RWPE1 (cell line): ENCODE results near the gene GPATCH8.
A peak's percentile ranks its signal among the peaks of the same experiment; 100 is the strongest.

Experiments used
- CTCF ChIA-PET: fragments of 350-600 bp; sonication (Branson Sonifier 250); formaldehyde crosslinking; extraction: SDS; loops from one replicate; lab custom pipeline; 2021; lab: Yijun Ruan, JAX
- POLR2A ChIA-PET: fragments of 400-600 bp; formaldehyde crosslinking; extraction: SDS; loops from one replicate; lab custom pipeline; 2020; ENCODE audit warnings: antibody characterized with exemption; ENCODE audit not compliant: low non-redundant PET; lab: Yijun Ruan, JAX
- DNase-seq: peaks from one replicate; pipeline ENCODE4 v3.0.0; 2012; ENCODE audit warnings: low spot score
- H3K27ac ChIP-seq: fragments of 450-650 bp; 2 replicates; pipeline ENCODE4 v1.5.1; 2017
- CTCF ChIP-seq: fragments of 450-650 bp; conservative IDR thresholded peaks from 2 replicates; pipeline ENCODE4 v1.5.1; 2017; ENCODE audit warnings: low read depth, mild to moderate bottlenecking

Gene GPATCH8

GRCh38 chr17:44502598-44503146 is 534 bp downstream of the GPATCH8 start:
- POLR2A ChIA-PET = interaction anchor here (1.0 kb wide), 1 partner anchor 8 kb away, joined by 3 read pairs; no protein-coding TSS in a partner anchor
- TF ChIP-seq CTCF = no peak
- H3K27ac ChIP-seq = peak overlapping the region; percentile 94
- CTCF ChIA-PET = interaction anchor here (0.6 kb wide), 1 partner anchor 378 kb away, joined by 4 read pairs; no protein-coding TSS in a partner anchor
- DNase-seq = peak; percentile 24

- ChIA-PET POLR2A (no interaction called here), CTCF (interaction anchor here (0.6 kb wide), 1 partner anchor 377 kb away, joined by 4 read pairs; no protein-coding TSS in a partner anchor)
- no peak for TF ChIP-seq CTCF
- H3K27ac ChIP-seq = no peak overlapping the region
- DNase-seq = no peak
Observed at GRCh38 chr17:44501866-44502375, 1.3 kb downstream of the GPATCH8 start.

DNA sequence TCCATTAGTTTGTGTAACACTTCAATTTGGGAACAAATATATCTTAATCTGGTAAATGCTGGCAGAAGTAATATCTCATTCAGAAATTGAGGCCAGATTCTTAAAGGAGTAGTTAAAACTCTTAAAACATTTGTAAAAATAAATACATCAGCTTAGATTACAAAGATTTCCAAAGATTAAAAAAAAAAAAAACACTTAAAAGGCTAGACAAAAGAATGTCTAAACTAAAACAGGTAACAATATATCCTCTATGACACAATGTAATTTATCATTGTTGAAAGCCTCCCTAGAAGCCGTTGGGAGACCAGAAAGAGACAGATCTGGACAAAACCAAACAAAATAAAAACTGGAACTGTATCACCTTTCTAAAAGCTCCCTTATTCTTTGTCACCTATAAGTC is 3.5 kb downstream of the GPATCH8 start:
- no peak overlapping the region for H3K27ac ChIP-seq
- no peak for DNase-seq
- no peak for TF ChIP-seq CTCF
- CTCF ChIA-PET = interaction anchor here (0.8 kb wide), 1 partner anchor 57 kb away, joined by 3 read pairs; no protein-coding TSS in a partner anchor
- POLR2A ChIA-PET = no interaction called here

GRCh38 chr17:44496815-44497214 is 6.4 kb downstream of the GPATCH8 start:
- no peak overlapping the region for H3K27ac ChIP-seq

GRCh38 chr17:44493339-44493738 is 9.9 kb downstream of the GPATCH8 start:
- no peak overlapping the region for H3K27ac ChIP-seq
- DNase-seq = no peak
- ChIA-PET POLR2A (no interaction called here), CTCF (interaction anchor here (0.6 kb wide), 1 partner anchor 571 kb away, joined by 5 read pairs; no protein-coding TSS in a partner anchor)
- no peak for TF ChIP-seq CTCF

More at GRCh38 chr17:44496815-44497214, 6.4 kb downstream of the GPATCH8 start:
- CTCF ChIA-PET = interaction anchor here (0.6 to 0.7 kb wide), 2 partner anchors 814 to 1003 kb away, joined by 3 read pairs; no protein-coding TSS in a partner anchor
- TF ChIP-seq CTCF = no peak
- no peak for DNase-seq
- POLR2A ChIA-PET = interaction anchor here (0.5 kb wide), 1 partner anchor 427 kb away, joined by 4 read pairs; no protein-coding TSS in a partner anchor

- TF ChIP-seq CTCF = no peak
- no peak overlapping the region for H3K27ac ChIP-seq
- POLR2A ChIA-PET = no interaction called here
- CTCF ChIA-PET = interaction anchor here (0.6 kb wide), 1 partner anchor 47 kb away, joined by 4 read pairs; no protein-coding TSS in a partner anchor
- no peak for DNase-seq
Observed at GRCh38 chr17:44492706-44493272, 10.4 kb downstream of the GPATCH8 start.
